ENCODE measurements around the gene EEF2KMT.
"Not testable (repeated sequence)": the region's sequence is repeated elsewhere in the genome, so short reads cannot be mapped to it uniquely, and the experiment has no call there.

The EEF2KMT gene, protein sequence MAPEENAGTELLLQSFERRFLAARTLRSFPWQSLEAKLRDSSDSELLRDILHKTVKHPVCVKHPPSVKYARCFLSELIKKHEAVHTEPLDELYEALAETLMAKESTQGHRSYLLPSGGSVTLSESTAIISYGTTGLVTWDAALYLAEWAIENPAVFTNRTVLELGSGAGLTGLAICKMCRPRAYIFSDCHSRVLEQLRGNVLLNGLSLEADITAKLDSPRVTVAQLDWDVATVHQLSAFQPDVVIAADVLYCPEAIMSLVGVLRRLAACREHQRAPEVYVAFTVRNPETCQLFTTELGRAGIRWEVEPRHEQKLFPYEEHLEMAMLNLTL

DNA sequence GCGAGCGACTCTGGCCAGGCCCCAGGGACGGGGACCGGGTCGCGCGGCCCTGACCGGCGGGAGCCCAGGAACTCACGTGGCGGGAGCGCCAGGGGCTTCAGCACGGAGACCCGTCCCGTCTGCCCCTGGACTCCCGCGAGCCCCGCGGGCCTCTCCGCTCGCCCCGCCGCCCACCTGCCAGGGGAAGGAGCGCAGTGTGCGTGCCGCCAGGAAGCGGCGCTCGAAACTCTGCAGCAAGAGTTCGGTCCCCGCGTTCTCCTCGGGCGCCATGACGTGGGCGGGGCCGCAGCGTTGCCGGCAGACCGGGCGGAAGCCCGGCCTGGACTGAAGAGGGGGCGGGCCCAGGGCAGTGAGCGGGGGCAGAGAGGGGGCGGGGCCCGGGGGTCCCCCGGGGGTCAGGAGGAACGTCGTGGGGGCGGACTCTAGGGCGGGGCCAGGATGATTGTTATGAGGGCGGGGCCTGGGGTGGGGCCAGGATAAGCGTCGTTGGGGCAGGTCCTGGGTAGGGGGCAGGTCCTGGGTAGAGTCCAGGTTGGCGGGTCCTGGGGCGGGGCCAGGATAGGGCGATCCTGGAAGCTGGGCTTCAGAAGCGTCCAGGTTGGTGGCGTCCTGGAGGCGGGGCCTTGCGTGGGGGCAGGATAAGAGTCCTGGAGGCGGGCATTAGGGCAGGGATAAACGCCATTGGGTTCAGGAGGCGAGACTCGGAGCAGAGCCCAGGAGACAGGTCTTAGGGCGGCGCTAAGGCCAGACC, at the start of gene EEF2KMT:
Gene EEF2KMT (minus strand): TSS at position 326 of the 751 bp plus-strand sequence. CDS start 56 bp downstream, at position 270.
- DNase-seq (ENCODE audit: low spot score): peak; percentile 96

DNA sequence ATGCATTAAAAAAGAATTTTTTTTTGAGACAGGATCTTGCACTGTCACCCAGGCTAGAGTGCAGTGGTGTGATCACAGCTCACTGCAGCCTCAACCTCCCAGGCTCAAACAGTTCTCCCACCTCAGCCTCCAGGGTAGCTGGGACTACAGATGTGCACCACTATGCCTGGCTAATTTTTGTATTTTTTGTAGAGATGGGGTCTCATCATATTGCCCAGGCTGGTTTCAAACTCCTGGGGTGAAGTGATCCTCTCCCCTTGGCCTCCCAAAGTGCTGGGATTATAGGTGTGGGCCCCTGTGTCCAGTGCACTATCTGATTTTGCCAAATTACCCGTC, 47.0 kb upstream of the EEF2KMT start:
- DNase-seq (ENCODE audit: low spot score): not testable (repeated sequence)

DNA sequence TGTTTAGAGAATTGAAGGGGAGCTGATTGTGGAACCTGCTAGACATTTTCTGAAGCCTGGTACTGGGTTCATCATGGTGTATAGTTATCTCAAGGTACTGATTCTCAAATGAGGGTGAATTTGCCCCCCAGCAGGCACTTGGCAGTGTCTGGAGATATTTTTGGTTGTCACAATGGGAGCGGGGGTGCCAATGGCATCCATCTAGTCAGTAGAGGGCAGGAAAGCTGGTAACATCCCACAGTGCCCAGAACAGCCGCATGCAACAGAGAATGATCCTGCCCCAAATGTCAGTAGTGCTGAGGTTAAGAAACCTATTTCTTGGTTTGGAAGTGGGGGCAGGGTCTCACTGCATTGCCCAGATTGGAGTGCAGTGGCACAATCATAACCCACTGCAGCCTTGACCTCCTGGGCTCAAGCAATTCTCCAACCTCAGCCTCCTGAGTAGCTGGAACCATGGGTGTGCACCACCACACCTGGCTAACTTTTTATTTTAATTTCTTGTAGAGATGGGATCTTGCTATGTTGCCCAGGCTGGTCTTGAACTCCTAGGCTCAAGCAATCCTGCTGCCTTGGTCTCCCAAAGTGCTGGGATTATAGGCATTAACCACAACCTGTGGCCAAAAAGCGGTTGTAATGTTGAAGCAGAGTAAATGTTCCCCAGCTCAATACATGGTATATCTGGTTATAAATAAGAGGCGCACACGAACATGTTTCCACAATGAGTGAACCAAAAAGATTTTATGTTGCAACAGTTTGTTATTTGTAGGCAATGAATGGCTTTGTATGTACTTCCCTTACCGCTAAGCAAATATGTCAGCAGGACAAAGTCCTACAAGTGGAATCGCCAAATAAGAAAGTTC, 46.4 kb upstream of the EEF2KMT start:
- DNase-seq (ENCODE audit: low spot score): no peak

DNA sequence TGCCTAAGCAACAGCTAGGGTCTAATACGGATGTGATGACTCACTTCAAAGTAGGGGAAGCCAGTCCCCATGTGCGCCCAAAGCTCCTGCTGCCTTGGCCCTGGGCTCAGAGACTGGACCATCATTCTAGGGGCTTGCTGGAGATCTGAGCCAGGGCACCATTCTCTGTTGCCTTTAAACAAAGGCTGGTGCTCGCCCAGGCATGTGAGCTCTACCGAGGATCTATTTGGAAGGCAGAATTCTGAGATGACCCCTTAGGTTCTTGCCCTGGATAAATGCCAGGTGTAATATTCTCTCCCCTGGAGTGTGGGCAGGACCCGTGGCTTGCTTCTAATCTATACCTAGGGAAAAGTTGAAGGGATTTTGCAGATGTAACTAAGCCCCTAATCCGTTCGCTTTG, 42.6 kb upstream of the EEF2KMT start:
- DNase-seq (ENCODE audit: low spot score): not testable (repeated sequence)

DNA sequence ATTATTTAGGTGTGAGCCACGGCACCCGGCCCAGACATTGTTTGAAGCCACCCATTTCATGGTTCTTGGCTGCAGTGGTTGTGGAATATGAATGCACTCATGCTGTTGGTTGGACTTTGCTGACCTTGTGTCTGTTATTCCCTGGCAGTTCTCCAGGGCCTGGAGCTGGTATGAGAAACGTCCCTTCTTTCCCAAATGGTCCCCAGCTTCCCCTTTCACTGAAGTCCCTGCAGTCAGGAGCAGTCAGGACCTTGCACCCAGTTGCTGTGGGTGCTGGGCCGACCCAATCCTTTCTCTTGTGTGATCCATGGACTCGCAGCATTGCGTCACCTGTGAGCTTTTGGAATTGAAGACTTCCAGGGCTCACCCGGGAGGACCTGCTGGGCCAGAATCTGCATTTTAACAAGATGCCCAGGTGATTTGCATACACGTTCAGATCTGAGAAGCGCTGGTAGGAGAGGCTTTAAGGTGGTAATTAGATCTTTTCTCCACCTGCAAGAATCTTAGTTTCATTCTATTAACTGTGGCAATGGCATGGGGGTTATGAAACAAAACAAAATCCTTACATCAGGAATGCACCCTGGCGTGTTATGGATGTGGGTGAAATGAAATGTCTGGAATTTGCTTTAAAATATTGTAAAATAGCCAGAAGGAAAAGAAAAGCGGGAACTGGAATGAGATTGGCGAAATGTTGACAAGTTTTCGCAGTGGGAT, 37.3 kb upstream of the EEF2KMT start:
- DNase-seq (ENCODE audit: low spot score): not testable (repeated sequence)

DNA sequence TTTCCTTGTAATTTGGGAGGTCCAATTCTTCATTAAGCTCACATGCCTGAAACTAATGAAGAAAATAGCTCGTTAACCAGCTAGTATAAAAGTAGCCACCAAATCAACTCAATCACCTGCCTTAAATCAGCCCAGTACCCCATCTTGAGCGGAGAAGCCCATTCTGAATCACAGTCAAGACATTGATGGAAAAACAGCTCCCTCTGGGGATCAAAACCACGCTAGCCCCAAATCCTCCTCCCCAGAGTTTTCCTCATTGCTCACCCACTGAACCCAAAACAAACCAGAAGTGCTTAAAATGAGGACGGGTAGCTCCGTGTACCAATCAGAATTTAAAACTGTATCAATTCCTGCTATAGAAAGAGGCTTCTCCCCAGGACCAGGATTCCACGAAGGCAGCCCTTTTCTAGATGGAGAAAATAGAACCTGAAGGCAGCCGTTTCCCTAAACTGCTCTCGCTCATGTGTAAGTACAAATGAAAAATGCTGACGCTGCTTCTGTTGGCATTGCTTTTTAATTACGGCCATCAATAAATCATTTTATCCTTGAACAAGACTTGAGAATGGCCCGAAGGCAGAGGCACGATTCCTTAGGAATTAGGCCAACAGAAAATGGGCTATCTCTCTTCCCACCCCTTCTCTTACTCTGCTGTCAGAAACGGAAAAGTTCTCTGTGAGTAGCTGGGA, 35.5 kb upstream of the EEF2KMT start:
- DNase-seq (ENCODE audit: low spot score): not testable (repeated sequence)

DNA sequence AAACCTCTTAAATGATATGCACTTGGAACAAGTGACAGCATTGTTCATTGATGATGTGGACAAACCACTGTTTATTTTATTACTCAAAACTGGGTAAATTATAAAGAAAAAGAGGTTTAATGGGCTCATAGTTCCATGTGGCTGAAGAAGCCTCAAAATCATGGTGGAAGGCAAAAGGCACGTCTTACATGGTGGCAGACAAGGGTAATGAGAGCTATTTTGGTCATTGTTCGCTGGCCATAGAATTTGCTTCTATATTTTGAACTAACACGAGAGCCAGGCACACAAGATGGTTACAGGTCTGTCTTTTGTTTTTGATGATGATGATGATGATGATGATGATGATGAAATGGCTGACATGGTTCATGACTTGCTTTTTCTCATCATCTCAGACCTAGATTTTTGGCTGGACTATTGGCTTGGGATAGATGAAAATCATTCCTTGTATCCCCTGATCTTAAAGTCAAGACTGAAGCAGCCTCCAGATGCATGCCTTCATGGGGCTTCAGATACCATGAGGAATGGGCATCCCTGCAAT, 33.9 kb upstream of the EEF2KMT start:
- not testable (repeated sequence) for DNase-seq (ENCODE audit: low spot score)

DNA sequence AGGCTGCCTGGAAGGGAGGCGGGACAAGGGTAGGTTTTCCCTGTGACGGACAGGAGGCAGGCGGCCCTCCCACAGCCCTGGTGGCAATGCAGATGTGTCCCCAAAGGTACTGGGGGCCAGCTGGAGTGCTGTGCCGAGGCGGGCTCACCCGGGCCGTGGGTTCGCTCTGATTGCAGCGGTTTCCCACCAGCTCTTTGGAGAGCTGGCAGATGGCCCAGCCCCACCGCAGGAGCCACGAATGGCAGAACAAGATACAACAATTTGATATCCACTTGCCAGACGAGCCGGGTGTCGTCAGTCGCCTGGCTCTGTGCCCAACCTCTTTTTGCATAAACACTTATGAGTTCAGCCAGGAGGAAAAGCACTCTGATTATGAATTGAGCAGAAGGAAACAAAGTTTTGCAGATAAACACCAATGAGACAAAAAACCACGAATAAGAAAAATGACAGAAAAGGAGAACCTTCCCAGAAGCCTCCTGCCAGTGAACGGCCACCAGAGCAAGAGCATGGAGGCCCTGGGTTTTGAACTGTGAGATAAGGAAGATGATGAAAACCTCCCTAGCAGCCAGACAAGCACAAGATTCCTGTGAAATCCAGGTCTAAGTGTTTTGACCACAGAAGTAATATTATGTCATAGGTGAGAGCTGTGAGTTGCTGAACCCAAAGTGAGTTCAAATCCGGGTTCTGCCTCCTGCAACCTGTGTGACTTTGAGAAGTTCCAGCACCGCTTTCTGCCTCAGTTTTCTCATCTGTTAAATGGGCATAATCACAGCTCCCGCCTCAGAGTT, 19.9 kb upstream of the EEF2KMT start:
- DNase-seq (ENCODE audit: low spot score): peak; percentile 3

DNA sequence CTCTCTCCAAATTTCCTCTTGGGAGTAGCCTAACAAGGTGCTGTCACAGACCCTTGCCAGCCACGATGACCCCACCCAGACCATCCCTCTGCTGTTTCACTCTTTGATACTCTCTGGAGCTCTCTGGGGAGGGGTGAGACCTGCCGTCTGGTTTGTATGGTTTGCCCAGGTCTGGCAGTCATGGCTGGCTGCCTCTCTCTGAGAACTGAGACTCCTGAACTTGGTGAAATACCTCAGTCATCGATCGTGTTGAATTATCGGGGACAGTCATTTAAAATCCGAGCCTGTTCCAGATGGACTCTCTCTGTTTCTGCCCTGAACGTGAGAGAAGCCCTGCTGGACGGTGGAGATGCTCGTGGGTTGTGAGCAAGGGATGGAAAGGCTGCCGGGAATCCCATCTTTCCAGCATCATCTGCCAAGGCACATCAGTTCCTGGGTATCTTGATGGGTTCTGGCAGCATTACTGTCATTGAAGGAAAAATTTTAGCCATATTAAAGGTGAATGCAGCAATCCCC, 19.2 kb upstream of the EEF2KMT start:
- not testable (repeated sequence) for DNase-seq (ENCODE audit: low spot score)

DNA sequence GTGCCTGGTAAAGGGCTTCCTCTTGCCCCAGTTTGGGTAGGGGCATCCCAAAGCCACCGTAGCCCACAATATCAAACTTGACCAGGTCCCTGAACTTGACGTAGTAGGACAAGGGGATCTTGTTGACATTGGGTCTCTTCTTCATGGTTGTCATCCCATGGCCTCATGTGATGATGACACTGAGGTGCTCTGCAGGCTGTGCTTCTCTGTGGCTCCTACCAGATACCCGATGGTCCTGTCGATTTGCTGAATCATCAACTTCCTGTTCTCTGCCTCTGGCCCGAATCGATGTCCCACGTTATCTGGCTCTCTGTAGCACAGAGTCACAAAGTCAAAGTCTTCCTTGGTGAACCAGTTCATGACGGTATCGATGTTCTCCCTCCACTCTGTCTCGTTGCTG, 13.3 kb upstream of the EEF2KMT start:
- DNase-seq (ENCODE audit: low spot score): not testable (repeated sequence)

DNA sequence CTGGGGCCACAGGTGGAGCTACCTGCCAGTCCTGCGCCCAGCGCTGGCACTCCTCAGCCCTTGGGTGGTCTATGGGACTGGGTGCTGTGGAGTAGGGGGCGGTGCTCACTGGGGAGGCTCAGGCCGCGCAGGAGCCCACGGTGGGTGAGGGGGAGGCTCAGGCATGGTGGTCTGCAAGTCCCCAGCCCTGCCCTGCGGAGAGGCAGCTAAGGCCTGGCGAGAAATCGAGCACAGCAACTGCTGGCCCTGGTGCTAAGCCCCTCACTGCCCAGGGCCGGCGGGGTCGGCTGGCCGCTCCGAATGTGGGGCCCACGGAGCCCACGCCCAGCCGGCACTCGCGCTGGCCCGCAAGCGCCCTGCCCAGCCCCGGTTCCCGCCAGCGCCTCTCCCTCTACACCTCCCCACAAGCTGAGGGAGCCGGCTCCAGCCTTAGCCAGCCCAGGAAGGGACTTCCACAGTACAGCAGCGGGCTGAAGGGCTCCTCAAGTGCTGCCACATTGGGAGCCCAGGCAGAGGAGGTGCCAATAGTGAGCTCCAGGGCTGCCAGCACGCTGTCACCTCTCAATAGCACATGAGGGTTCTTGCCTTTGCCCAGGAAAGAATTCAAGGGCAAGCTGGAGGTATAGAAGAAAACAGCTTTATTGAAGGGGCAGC, 11.0 kb upstream of the EEF2KMT start:
- DNase-seq (ENCODE audit: low spot score): no peak

DNA sequence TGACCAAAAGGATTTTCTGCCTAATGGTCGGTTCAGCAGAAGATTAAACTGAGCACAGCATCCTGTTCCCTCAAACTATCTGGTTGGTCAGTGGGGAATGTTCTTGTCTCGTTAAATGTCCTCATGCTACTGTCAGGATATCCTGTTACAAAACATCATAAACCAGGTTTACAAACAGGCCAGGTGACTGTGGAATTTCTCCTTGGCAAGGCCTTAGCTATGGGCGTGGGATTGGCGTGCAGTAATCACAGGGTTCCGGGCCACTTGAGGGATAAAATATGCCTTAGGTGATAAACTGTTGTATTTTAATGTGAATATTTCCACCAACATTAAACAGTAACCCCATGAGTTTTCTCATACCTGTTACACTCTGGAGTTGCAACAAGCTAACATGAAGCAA, 7.4 kb upstream of the EEF2KMT start:
- not testable (repeated sequence) for DNase-seq (ENCODE audit: low spot score)

DNA sequence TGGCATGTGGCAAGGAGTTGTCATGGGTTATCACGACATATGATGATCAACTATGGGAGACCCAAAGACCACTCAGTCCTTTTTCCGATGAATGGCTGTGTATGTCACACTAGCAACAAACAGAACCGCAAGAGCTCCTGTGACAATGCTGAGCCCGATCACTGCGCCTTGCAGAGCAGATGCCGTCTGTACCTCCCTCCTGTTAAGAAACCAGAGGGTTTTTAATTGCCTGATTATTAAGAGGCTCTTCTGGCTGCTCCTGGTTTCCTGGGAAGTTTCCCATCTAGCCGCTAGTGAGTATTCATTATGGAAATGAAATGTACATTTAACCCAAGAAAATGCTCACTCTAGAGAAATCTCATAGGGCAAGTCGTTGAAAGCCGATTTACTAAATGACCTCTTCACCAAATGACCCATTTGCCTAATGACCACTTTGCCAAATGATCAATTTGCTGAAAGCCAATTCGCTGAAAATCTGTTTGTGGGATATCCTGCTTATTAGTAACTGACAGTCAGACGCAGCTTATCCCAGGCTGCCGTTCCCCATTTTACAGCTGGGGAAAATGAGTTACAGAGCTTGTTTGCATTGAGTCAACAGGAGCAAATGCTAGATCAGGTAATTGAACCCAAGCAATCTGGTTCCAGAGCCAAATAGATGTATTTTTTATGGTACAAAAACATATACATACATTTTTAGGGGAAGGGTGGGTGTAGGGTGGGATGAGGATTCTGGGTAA, 5.9 kb upstream of the EEF2KMT start:
- DNase-seq (ENCODE audit: low spot score): not testable (repeated sequence)

DNA sequence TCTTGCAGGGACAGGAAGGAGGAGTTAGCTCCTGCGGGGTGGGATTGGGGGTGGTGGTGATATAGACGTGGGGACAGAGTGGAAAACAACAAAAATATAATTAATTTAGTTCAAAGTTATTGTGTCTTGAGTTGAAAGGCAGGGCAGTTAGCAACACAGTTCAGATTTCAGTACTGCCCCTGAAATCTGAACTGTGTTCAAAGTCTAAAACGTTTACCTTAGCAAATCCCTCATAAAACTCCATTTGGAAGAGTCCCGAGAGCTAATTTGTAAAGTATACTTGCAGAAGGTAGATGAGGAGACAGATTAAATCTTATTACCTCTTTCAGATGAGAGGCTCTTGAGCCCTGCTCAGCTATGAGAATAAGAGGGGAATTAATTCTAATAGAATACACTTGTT, 1.6 kb upstream of the EEF2KMT start:
- DNase-seq (ENCODE audit: low spot score): not testable (repeated sequence)

DNA sequence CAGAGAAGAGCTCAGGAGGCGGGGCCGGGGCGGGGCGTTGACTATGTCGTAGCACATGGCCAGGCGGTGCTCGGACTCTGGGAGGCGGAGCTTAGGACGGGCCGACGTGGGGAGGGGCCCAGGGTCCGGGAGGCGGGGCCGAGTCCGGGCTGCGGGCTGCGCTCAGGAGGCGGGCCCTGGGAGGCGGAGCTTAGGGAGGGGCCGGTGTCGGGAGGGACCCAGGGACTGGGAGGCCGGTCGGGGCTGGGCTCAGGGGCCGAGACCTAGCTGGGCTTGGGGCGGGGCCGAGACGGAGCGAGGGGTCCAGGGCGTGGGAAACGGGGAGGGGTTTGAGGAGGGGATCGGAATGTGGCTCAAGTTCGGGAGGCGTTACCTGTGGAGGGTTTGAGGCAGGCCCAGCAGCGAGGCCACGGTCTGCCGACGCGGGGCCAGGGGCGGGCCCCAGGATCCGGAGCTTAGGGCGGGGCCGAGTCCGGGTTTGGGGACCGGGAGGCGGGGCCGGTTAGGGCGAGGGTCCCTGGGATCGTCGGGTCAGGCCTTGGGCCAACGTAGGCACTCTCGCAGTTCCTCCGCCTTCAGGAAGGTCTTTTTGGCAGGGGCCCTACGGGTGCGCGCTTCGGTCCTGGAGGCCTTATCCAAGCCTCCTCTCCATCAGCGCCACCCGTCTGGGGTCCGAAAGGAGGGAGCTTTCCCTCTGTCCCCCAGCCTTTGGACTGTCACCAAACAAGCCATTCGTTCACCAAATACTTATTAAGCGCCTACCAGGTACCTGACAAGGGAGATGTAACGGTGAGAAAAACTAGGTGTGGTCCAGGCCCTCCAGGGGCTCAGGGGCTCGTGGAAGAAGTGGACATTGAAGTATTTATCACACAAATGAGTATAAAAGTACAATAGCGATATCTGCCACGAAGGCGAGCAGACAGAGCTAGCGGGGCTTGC, 895 bp upstream of the EEF2KMT start:
- DNase-seq (ENCODE audit: low spot score): peak; percentile 67

DNA sequence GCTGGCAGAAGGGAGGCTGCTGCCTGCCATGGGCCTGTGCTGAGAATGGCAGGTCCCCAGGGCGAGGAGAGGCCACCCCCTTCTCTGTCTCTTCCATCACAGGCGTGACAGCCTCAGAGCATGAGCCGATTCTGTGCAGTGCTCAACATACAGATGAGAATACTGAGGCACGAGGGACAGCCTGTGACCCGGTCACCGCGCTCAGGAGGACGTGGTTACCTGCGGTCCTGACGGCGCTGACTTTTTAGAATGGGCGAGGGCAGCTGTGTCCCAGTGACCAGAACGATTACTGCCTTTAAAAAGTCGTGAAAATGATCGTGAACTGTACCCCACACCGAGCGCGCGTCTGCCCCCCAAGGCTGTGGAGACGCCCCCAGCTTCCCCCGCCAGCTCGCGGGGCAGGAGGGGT, 530 bp downstream of the EEF2KMT start:
- DNase-seq (ENCODE audit: low spot score): peak; percentile 17

DNA sequence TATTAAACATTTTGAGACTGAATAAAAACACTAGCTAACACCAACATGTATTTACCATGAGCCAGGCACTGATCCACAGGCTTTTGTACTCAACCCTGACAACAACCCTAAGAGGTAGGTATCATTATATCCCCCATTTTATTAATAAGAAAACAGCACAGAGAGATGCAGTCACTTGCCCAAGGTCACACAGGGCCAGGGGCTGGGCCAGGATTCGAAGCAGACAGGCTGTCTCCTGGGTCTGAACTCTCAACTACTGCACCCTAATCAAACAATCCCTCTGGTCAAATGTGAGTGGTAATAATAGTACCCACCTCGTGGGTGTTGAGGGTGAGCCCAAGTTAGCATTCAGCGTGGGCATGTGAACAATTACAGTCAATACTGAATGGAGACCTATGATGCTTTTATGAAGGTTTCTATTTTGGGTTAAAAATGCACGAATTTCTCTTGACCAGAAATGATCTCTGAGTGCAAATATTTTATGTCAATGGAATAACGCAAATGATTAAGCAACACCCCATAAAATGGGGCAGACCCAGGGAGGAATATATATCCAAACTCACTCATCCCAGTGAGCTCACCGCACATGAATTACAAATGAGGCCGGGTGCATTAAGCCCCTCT, 1.0 kb downstream of the EEF2KMT start:
- not testable (repeated sequence) for DNase-seq (ENCODE audit: low spot score)
